Aorta (tissue), 5 donors: ENCODE data around the gene SOX5. TPM values are rescaled to one million over a fixed set of nuclear protein-coding genes. Genes with fewer than 3 reads are reported as not detected.

Source experiments
- ATAC-seq: fragments of 200-7000 bp; cut with Tn5 transposase; one replicate; pipeline ENCODE4 v1.9.1; 2022; ENCODE audit warnings: moderate library complexity; ENCODE audit not compliant: low FRiP score
- DNase-seq, 2 donors: peaks; one replicate each; pipeline ENCODE4 v3.0.0-alpha.2; 2020
- H3K27ac ChIP-seq, 2 donors: one replicate each; pipeline ENCODE4 v1.5.1; 2013; ENCODE audit warnings: low read length in 2 of 2, mild to moderate bottlenecking in 2 of 2, moderate library complexity in 2 of 2, control low read depth in 1 of 2, inconsistent platforms in 1 of 2, low read depth in 1 of 2
- H3K27me3 ChIP-seq, 2 donors: one replicate each; pipeline ENCODE4 v1.6.1; 2013; ENCODE audit warnings: control low read depth in 1 of 2, low read length in 1 of 2, mild to moderate bottlenecking in 1 of 2, moderate library complexity in 1 of 2; ENCODE audit not compliant: insufficient read depth in 2 of 2, control insufficient read depth in 1 of 2
- H3K36me3 ChIP-seq, 2 donors: one replicate each; pipeline ENCODE4 v1.6.1; 2013; ENCODE audit warnings: control low read depth in 1 of 2, low read length in 1 of 2, mild to moderate bottlenecking in 1 of 2; ENCODE audit not compliant: insufficient read depth in 2 of 2, control insufficient read depth in 1 of 2
- H3K4me1 ChIP-seq, 2 donors: one replicate each; pipeline ENCODE4 v1.6.1; 2013; ENCODE audit warnings: low read length in 2 of 2, control low read depth in 1 of 2, mild to moderate bottlenecking in 1 of 2, moderate library complexity in 1 of 2; ENCODE audit not compliant: insufficient read depth in 2 of 2, control insufficient read depth in 1 of 2
- H3K4me3 ChIP-seq, 2 donors: one replicate each; pipeline ENCODE4 v1.5.1; 2013; ENCODE audit warnings: low read length in 2 of 2, control low read depth in 1 of 2, mild to moderate bottlenecking in 1 of 2
- H3K9me3 ChIP-seq: one replicate; pipeline ENCODE4 v1.6.1; 2013; ENCODE audit warnings: mild to moderate bottlenecking, low read length; ENCODE audit not compliant: control insufficient read depth
- WGBS, 2 donors: extraction: QIAGEN DNeasy Blood & Tissue Kit; methylation state at CpG; one replicate each; pipeline ENCODE4 v1.1.7; 2013; 5-methylcytosine and 5-hydroxymethylcytosine counted together
- intact Hi-C, 2 donors: fragments of 100-400 bp; cut with DNase I; formaldehyde crosslinking; loops; one replicate each; pipeline versions ENCODE4 v1.14.2 to v1.15.0; 2022
- polyA plus RNA-seq, 2 donors: library from polyadenylated mRNA; stranded (reverse); fragments of 200-250 nt; gene quantifications; one replicate each; pipeline ENCODE4 v1.2.3, GENCODE V29; 2013
- total RNA-seq, 2 donors: library from RNA; stranded (reverse); fragmentation: NEBNext Ultra II Directional; extraction: Animal tissue kit (Norgen Biotek cat#: 25700); gene quantifications; one replicate each; pipeline ENCODE4 v1.2.1, GENCODE V29; 2021
- donor health status: healthy with polysubstance abuse.
- donor health status: Bipolar disorder and iron deficiency.
- donor health status: DM: no; HTN: no; CAD: no.
- donor health status: DM: no; HTN: no; CAD: no.
- donor health status: DM: yes; HTN: yes; CAD: no.

Gene SOX5
- total and polyA plus RNA-seq, 4 donors = 2.1 to 58.3 (median 29.2) TPM

GRCh38 chr12:23771240-23771949 is 178.1 kb downstream of the SOX5 start:
- H3K27me3 ChIP-seq = no peaks in the 10 kb centered on the region
- 10 to 14% methylated on average over 5 of the region's 5 CpGs for WGBS, 2 donors
- no peak overlapping the region for H3K4me3 ChIP-seq
- intact Hi-C loops = no loop called here
- ATAC-seq (peak; percentile 80), DNase-seq (peak; percentile 76 to 80)
- no peaks in the 10 kb centered on the region for H3K36me3 ChIP-seq
- no peak overlapping the region for H3K27ac ChIP-seq
- no peaks in the 10 kb centered on the region for H3K9me3 ChIP-seq
- no peaks in the 10 kb centered on the region for H3K4me1 ChIP-seq

- no peaks in the 10 kb centered on the region for H3K4me1 ChIP-seq
- WGBS, 2 donors = 68 to 75% methylated on average over 3 of the region's 3 CpGs
- no peak for DNase-seq
- no peaks in the 10 kb centered on the region for H3K27me3 ChIP-seq
- ATAC-seq = no peak
- no peaks in the 10 kb centered on the region for H3K36me3 ChIP-seq
- H3K9me3 ChIP-seq = no peaks in the 10 kb centered on the region
- H3K27ac ChIP-seq = no peak overlapping the region
- intact Hi-C loops = no loop called here
- H3K4me3 ChIP-seq = no peak overlapping the region
Observed at GRCh38 chr12:23770202-23770938, 179.1 kb downstream of the SOX5 start.

- intact Hi-C loops = no loop called here
- Histone ChIP-seq H3K27me3 (no peaks in the 10 kb centered on the region), H3K4me1 (no peaks in the 10 kb centered on the region), H3K27ac (no peak overlapping the region), H3K36me3 (no peaks in the 10 kb centered on the region), H3K4me3 (no peak overlapping the region), H3K9me3 (no peaks in the 10 kb centered on the region)
- DNase-seq (no peak), ATAC-seq (no peak)
- 97 to 98% methylated on average over 2 of the region's 2 CpGs for WGBS, 2 donors
Observed at GRCh38 chr12:23767834-23768233, 181.6 kb downstream of the SOX5 start.

GRCh38 chr12:23763724-23764123 is 185.7 kb downstream of the SOX5 start:
- WGBS, 2 donors = 96 to 97% methylated on average over 1 of the region's 1 CpG
- Histone ChIP-seq H3K36me3 (no peaks in the 10 kb centered on the region), H3K4me1 (no peaks in the 10 kb centered on the region), H3K4me3 (no peak overlapping the region), H3K27ac (no peak overlapping the region), H3K9me3 (no peaks in the 10 kb centered on the region), H3K27me3 (no peaks in the 10 kb centered on the region)
- ATAC-seq (no peak), DNase-seq (no peak)
- intact Hi-C loops = no loop called here

GRCh38 chr12:23760495-23760894 is 189.0 kb downstream of the SOX5 start:
- intact Hi-C loops = no loop called here
- H3K9me3 ChIP-seq = no peaks in the 10 kb centered on the region
- H3K27me3 ChIP-seq = no peaks in the 10 kb centered on the region
- no peaks in the 10 kb centered on the region for H3K36me3 ChIP-seq
- H3K4me1 ChIP-seq = no peaks in the 10 kb centered on the region
- DNase-seq = no peak
- 4 to 7% methylated on average over 1 of the region's 1 CpG for WGBS, 2 donors
- H3K4me3 ChIP-seq = no peak overlapping the region
- ATAC-seq = no peak
- H3K27ac ChIP-seq = no peak overlapping the region

GRCh38 chr12:23758608-23759007 is 190.9 kb downstream of the SOX5 start:
- ATAC-seq (no peak), DNase-seq (no peak)
- H3K27me3 ChIP-seq = no peaks in the 10 kb centered on the region
- WGBS, 2 donors = 97 to 100% methylated on average over 3 of the region's 3 CpGs
- H3K9me3 ChIP-seq = no peaks in the 10 kb centered on the region
- H3K4me1 ChIP-seq = no peaks in the 10 kb centered on the region
- H3K27ac ChIP-seq = no peak overlapping the region
- intact Hi-C loops = no loop called here
- no peak overlapping the region for H3K4me3 ChIP-seq
- H3K36me3 ChIP-seq = no peaks in the 10 kb centered on the region

- Histone ChIP-seq H3K27me3 (no peaks in the 10 kb centered on the region), H3K4me1 (no peaks in the 10 kb centered on the region), H3K9me3 (no peaks in the 10 kb centered on the region), H3K27ac (no peak overlapping the region), H3K36me3 (no peaks in the 10 kb centered on the region), H3K4me3 (no peak overlapping the region)
- 44 to 53% methylated on average over 1 of the region's 1 CpG for WGBS, 2 donors
- DNase-seq = no peak
- ATAC-seq = no peak
- intact Hi-C loops = no loop called here
Observed at GRCh38 chr12:23757541-23757962, 191.9 kb downstream of the SOX5 start.

- Histone ChIP-seq H3K27me3 (no peaks in the 10 kb centered on the region), H3K27ac (no peak overlapping the region), H3K4me3 (no peak overlapping the region), H3K9me3 (no peaks in the 10 kb centered on the region), H3K4me1 (no peaks in the 10 kb centered on the region), H3K36me3 (no peaks in the 10 kb centered on the region)
- no peak for DNase-seq
- WGBS, 2 donors = 95 to 97% methylated on average over 2 of the region's 2 CpGs
- intact Hi-C loops = no loop called here
- no peak for ATAC-seq
Observed at GRCh38 chr12:23756416-23756815, 193.1 kb downstream of the SOX5 start.
